Cardiac fibroblast (primary cell): Measurements from ENCODE around the gene C5orf47.
A peak's percentile ranks its signal among the peaks of the same experiment; 100 is the strongest.

ENCODE experiments used
- DNase-seq, 2 donors: peaks; one replicate each; pipeline versions ENCODE4 v3.0.0 to v3.0.0-alpha.2; 2010; ENCODE audit warnings: low read depth in 2 of 2
- H3K4me3 ChIP-seq, 2 donors: replicated peaks in 1 of 2; 1 replicate in 1 of 2; 2 replicates in 1 of 2; pipeline ENCODE4 v1.5.1; 2011; ENCODE audit warnings: low read depth in 2 of 2, low read length in 2 of 2, mild to moderate bottlenecking in 2 of 2, moderate library complexity in 1 of 2
- TF ChIP-seq, protein P1 (sequence below): IDR thresholded peaks from one replicate; pipeline ENCODE4 v1.5.1; 2011; ENCODE audit warnings: low read depth, mild to moderate bottlenecking, low read length, inconsistent platforms

The C5orf47 gene

DNA sequence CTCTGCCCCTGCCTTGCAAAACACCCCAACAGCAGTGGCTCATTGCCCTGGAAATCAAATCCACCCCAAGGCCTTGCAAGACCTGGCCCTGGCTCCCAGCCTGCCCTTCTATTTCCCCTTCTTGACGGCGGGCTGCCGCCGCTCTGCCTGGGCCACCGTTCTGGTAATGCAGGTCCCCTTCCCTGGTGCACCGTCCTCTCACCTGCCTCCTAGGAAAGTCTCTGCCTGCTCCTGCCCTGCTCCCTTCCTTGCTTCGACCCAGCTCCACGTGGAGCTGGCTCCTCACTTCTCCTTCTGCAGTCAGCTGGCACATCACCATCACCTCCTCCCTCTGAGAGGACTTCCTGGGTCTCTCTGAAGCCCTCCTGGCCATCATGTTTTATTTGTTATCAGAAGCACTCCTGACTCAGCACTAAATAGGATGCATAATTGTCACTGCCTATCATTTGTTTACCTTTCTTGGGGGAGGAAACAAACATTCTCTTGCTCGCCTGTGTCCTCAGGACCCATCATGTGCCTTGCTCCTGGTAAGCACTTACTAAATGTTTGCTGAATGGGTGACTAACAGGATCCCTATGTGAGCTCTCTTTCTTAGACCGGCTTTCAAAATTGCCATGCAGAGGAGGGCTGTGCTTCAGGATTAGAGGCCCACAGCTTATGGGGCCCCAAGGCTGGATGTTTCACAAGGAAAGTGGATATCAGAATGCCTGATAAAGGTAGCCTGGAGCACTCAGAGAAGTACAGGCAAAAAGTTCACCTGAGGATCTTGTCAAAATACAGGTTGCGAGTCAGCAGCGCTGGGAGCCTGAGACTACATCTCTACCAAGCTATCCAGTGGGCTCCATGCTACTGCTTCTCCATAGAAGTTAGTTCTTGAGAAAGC is 19.6 kb upstream of the C5orf47 start:
- DNase-seq, result peak; percentile 63 to 79
- TF ChIP-seq, protein P1, sequence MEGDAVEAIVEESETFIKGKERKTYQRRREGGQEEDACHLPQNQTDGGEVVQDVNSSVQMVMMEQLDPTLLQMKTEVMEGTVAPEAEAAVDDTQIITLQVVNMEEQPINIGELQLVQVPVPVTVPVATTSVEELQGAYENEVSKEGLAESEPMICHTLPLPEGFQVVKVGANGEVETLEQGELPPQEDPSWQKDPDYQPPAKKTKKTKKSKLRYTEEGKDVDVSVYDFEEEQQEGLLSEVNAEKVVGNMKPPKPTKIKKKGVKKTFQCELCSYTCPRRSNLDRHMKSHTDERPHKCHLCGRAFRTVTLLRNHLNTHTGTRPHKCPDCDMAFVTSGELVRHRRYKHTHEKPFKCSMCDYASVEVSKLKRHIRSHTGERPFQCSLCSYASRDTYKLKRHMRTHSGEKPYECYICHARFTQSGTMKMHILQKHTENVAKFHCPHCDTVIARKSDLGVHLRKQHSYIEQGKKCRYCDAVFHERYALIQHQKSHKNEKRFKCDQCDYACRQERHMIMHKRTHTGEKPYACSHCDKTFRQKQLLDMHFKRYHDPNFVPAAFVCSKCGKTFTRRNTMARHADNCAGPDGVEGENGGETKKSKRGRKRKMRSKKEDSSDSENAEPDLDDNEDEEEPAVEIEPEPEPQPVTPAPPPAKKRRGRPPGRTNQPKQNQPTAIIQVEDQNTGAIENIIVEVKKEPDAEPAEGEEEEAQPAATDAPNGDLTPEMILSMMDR, result no peak
- H3K4me3 ChIP-seq, result no peak overlapping the region

DNA sequence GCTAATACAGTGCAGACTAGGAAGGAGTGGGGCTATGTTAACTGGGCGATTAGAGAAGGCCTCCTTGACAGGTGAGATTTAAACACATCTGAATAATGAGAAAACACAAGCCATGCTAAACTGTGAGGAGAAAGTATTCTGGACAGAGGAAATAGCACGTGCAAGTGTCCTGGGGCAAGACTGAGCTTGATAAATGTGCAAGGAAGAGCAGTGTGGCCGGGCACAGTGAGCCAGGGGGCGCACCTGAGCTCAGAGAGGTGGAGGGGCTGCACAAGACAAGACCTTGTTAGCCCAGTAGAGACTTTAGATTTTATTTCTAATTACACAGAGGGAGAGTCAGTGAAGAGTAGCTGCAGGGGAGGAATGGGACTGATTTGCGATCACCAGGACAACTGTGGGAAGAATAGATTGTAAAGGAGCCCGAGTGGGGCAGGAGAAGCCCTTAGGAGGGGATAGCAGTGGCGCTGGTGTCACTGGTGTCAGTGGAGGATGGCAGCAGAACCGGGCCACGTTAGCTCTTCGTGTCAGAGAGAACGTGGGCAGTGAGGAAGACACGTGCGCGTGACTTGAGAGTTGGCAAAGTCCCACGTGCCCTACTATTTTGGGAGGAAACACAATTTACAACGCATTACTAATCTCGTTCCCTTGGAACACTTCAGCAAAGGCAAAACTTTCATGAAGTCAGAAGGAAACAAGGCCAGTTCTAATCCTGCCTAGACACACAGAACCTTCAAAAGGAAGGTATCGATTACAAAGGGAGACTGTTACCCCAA is 17.9 kb upstream of the C5orf47 start:
- DNase-seq, result no peak
- TF ChIP-seq, protein P1, result no peak
- no peak overlapping the region for H3K4me3 ChIP-seq

DNA sequence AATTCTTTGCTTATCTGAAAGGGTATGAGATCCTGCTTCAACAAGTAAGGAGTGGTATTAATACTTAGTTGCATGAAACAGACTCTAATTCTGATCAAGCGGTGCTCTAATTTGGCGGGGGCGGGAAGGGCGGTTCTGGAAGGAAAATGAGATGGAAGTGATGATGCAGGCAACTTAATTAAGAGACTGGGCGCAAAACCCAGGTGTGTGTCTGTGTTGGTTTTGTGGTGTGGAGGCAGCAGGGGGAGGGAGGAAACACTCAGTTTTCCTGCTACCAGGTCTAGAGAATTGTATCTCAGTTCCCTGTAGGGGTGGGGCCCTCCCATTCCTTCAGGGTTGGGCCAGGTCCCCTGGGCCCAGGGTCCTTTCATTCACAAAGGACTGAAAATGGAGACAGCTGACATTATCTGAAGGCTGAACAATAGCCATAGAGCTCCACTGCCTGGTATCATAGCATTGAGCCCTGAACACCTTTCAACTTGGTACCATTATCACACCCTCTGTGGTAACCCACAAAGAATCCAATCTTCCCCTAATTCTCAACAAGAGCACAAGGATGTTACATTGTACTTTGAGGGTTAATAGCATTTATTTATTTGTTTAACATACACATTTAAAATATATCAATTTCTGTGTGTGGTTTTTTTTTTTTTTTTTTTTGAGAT is 17.2 kb upstream of the C5orf47 start:
- DNase-seq, result no peak
- H3K4me3 ChIP-seq, result no peak overlapping the region
- TF ChIP-seq, protein P1, result no peak

DNA sequence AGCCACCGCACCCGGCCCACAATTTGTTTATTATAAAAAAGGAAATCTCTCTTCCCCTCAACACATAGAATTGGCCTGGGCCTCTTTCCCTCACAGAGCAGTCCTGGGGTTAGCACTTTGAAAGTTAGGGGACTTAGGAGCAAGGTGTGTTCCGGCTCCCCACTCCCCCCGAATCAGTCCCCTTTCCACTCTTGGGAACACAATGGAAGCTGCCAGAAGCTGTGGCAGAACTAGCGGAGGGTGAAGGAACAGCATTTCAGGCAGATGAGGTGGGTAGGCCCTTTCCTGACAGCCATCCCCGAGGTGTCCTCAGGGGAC is 16.4 kb upstream of the C5orf47 start:
- TF ChIP-seq, protein P1, result no peak
- DNase-seq, result no peak
- H3K4me3 ChIP-seq, result peak overlapping the region; percentile 46 to 52

DNA sequence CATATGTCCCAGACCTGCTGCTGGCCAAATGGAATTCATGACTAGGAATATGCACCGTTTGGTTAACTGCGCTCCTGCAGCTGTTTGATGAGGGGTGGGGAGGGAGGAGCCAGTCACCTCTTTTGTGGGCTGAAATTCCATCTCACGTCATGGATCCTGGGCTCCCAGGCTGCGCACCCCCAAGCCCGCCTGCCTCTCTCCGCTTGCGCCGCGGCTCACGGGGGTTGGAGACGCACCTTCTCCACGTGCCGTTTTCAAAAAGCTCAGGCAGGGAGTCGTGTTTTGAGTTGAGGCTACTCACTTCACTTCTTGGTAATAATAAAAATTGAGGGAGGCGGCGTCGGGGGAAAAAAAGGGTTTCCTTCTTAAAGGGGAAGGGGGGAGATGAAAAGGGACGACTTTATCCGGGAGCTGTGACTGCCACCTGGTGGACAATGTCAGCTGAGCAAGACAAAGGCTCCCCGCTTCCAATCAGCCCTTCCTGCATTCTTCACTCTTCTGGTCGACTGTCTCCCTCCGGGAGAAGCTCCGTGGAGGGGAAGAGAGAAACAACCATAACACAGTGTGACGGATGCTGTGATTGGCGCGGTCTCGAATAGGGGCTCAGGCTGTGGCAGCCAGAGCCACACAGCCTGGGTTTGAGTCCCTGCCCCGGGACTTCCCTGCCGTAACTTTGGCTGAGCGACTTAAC is 15.9 kb upstream of the C5orf47 start:
- TF ChIP-seq, protein P1, result peak; percentile 84
- H3K4me3 ChIP-seq, result peak overlapping the region; percentile 46 to 52
- peak; percentile 86 to 89 for DNase-seq

DNA sequence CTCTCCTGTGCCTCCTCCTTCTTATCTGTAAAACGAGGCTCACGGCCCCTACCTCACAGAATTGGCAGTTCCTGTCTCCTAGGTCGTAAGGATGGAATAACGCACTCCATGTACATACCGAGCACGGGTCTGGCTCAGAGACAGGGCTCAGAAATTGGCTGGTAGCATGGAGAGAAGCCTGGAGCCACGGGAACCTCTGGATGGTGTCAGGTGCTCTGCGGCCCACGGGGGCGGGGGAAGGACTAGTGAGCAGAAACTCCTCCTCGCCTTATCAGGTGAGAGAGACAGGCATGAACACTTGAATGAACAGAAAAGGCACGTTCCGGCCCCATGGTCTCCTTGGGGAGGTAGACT is 15.4 kb upstream of the C5orf47 start:
- H3K4me3 ChIP-seq, result peak overlapping the region; percentile 46 to 52
- TF ChIP-seq, protein P1, result no peak
- no peak for DNase-seq
